Measurements from ENCODE around the gene RIMS3.
"Not testable (repeated sequence)": the region's sequence is repeated elsewhere in the genome, so short reads cannot be mapped to it uniquely, and the experiment has no call there.

Gene RIMS3

GRCh38 chr1:40582116-40582515, 83.4 kb downstream of the RIMS3 start:
- no peak for DNase-seq

- no peak for DNase-seq
These were observed 90.1 kb downstream of the RIMS3 start for GRCh38 chr1:40575336-40575735.

DNA sequence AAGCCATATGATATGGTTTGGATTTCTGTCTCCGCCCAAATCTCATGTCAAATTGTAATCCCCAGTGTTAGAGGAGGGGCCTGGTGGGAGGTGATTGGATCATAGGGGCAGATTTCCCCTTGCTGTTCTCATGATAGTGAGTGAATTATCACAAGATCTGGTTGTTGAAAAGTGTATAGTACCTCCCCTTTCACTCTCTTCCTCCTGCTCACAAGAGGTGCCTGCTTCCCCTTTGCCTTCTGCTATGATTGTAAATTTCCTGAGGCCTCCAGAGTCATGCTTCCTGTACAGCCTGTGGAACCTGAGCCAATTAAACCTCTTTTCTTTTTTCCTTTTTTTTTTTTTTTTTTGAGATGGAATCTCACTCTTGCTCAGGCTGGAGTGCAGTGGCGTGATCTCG, 90.7 kb downstream of the RIMS3 start:
- not testable (repeated sequence) for DNase-seq

Measured in activated CD8-positive, alpha-beta memory T cell treated with anti-CD3 and anti-CD28 coated beads, Interleukin-2, amount 50 U/mL, for 48 hours (primary cell).